T-helper 2 cell treated with Interferon-gamma antibody and Interleukin-4, amounts not matched to agents 100 ng/mL and 5 ng/mL, for 36 hours (primary cell): ENCODE measurements around the gene CLEC16A. TPM values are rescaled to one million over a fixed set of nuclear protein-coding genes. Genes with fewer than 3 reads are reported as not detected.
"Not testable (repeated sequence)": the region's sequence is repeated elsewhere in the genome, so short reads cannot be mapped to it uniquely, and the experiment has no call there.

Source experiments
- intact Hi-C: fragments of 100-400 bp; cut with micrococcal nuclease; formaldehyde crosslinking; loops from one replicate; pipeline ENCODE4 v1.15.1; 2023
- total RNA-seq: library from RNA; stranded (reverse); gene quantifications from 2 replicates; pipeline ENCODE4 v1.2.3, GENCODE V29; 2022

The CLEC16A gene
- total RNA-seq, 1 donor from 2014 or later = 31.0 TPM

DNA sequence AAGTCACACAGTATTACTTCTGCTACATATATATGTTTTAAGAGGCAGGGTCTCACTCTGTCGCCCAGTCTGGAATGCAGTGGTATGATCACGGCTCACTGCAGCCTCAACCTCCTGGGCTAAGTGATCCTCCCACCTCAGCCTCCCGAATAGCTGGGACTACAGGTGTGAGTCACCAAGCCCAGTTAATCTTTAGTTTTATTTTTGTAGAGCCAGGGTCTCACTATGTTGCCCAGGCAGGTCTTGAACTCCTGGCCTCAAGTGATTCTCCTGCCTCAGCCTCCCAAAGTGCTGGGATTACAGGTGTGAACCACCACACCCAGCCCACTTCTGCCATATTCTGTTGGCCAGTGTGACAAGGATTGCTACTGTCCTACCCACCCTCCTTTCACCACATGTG is 19.1 kb upstream of the CLEC16A start:
- intact Hi-C loops = not testable (repeated sequence)

DNA sequence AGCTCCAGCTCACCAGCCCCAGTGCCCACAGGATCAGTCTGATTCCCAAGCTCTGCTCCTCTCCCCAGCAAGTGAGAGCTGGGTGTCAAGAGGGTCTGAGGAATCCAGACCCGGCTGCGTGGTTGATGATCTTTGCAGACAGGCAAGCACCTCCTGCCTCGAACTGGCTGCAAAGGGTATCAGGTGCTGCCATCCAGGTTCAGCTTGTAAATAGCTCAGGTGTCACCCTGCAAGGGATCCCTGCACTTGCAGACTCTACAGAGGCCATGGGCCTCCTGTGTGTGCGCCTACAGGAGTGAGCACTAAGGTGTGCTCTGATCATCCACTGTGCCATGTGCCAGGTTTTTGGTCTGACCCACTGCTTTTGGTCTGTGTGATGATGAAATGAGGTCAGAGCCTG is 18.3 kb upstream of the CLEC16A start:
- intact Hi-C loops = no loop called here

GRCh38 chr16:10926867-10927266 is 17.5 kb upstream of the CLEC16A start:
- intact Hi-C loops = no loop called here

- intact Hi-C loops = no loop called here
Measured at GRCh38 chr16:10927497-10928112, 16.8 kb upstream of the CLEC16A start.

- intact Hi-C loops = not testable (repeated sequence)
Measured at GRCh38 chr16:10929097-10929496, 15.3 kb upstream of the CLEC16A start.

DNA sequence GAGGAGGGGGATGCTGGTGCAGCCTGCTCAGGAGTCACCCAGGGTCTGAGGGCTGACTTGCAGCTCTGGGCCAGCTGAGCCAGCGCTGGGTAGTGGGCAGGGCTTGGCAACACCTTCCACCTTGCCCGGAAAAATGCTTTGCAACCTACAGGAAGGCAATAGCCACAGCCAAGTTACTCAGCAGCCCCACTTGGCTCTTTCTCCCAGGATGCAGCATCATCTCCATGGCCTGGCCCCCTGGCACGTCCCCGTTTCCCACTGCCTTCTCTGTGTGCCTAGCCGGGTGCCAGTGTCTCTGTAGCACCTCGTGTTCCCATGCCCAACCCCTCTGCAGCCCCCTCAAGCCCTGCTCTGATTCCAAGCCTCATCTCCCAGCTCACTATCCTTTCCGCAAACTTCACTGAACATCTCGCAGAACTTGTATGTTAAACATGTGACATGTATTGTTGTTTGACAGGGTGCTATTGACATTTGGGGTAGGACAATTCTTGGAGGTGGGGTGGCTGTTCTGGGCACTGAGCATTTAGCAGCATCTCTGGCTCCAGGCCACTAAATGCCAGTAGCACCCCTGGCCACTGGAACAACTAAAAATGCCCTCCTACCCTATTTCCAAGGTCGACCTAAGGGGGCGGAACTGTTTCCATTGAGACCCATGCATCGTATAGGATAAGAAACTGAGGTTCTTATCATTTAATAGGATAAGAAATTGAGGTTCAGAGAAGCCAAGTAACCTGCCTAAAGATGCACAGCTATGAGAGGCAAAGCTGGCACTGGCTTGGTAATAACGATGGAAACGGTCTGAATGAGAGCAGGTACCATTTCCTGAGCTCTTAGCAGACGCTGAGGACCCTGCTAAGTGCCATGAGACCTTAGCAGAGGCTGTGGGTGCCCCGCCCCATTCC is 14.3 kb upstream of the CLEC16A start:
- intact Hi-C loops = no loop called here

GRCh38 chr16:10930755-10931093 is 13.6 kb upstream of the CLEC16A start:
- intact Hi-C loops = no loop called here

DNA sequence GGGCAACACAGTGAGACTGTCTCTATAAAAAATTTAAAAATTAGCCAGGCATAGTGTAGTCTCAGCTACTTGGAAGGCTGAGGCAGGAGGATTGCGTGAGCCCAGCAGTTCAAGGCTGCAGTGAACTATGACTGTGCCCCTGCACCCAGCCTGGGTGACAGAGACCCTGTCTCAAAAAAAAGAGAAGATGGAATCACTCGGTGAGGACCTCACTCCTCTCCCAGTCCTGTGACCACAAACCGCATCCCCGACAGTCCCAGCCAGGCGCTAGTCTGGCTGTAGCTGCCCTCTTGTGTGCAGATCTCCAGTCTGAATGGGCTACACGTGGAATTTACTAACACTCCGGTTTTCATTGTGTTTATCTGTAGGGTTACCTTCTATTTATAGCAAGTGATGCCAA is 13.2 kb upstream of the CLEC16A start:
- intact Hi-C loops = no loop called here

DNA sequence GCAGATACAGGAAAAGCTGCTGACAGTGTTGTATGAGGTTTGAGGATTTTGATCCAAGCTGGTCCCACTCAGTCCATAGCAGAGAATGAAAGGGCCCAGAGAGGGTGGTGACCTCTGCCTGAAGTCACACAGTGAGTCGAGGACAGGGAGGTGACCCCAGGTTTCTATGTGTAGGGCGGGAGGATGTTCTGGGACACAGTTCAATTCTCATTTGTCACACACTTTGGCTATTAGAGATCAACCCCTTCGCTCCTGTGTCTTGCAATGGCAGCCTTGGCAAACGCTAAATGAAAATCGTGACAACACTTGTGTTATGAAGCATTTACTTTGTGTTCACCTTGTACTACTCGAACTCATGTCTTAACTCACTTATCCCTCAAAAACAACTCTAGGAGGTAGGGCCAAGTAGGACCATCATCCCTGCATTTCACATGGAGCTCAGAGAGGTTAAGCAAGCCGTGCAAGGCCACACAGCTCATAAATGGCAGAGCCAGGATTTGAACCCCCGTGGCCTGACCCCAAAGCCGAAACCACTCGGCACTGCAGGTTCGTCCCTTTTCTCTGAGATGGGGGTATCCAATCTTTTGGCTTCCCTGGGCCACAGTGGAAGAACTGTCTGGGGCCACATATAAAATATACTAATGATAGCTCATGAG is 12.3 kb upstream of the CLEC16A start:
- intact Hi-C loops = no loop called here

GRCh38 chr16:10932959-10933710 is 11.2 kb upstream of the CLEC16A start:
- intact Hi-C loops = no loop called here

DNA sequence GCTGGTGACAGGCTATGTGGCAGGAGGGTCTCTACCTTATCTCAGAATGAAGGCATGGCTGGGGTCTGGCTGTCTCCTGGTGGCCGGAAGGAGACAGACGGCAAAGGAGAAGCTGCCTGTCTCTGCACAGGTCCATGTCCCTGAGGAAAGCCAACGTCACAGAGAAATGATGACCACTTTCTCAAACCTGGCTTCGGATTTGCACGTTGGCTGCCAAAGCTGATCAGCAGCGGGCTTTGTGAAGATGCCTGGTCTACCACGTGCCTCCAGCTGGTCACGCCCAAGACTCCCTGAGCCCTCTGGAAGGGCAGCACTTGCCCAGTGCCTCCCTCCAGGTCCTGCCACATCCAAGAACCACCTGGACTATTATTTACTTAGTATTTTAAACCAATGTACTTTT is 10.5 kb upstream of the CLEC16A start:
- intact Hi-C loops = no loop called here

- intact Hi-C loops = no loop called here
Measured at GRCh38 chr16:10934325-10935107, 9.8 kb upstream of the CLEC16A start.

GRCh38 chr16:10935226-10935915 is 9.0 kb upstream of the CLEC16A start:
- intact Hi-C loops = no loop called here

DNA sequence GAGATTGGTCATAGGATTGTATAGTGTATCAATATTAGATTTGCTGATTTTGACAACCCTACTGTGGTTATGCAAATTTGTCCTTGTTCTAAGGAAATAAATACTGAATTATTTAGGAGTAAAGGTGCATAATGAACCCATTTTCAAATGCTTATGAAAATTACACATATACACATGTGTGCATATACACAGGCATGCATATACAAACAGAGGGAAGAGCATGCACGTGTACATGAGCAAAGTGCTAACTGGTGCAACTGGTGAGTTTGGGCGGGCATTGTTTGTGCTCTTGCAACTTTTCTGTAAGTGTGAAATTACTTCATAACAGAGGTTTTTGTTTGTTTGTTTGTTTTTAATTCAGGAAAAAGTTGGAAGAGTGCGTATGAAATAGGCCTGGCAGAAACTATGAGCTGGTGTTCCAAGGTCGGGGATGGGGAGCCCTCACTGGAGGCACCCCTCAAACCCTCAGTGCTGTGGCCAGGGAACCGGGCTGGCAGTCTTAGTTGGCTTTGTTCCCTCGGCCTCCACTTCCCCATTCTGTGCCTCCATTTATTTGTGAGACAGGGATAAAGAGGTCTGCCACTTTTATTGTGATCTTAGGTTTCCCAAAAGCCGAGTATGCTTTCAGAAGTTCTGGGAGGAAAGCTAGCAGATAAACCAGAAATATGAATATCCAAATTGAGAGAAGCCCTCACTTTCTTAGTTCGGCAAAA is 7.9 kb upstream of the CLEC16A start:
- intact Hi-C loops = no loop called here

- intact Hi-C loops = no loop called here
Measured at GRCh38 chr16:10937068-10937859, 7.1 kb upstream of the CLEC16A start.

GRCh38 chr16:10938321-10938720 is 6.0 kb upstream of the CLEC16A start:
- intact Hi-C loops = no loop called here

- intact Hi-C loops = no loop called here
Measured at GRCh38 chr16:10938796-10939648, 5.3 kb upstream of the CLEC16A start.
